ENCODE measurements around the gene TPD52L1.

TPD52L1 gene

DNA sequence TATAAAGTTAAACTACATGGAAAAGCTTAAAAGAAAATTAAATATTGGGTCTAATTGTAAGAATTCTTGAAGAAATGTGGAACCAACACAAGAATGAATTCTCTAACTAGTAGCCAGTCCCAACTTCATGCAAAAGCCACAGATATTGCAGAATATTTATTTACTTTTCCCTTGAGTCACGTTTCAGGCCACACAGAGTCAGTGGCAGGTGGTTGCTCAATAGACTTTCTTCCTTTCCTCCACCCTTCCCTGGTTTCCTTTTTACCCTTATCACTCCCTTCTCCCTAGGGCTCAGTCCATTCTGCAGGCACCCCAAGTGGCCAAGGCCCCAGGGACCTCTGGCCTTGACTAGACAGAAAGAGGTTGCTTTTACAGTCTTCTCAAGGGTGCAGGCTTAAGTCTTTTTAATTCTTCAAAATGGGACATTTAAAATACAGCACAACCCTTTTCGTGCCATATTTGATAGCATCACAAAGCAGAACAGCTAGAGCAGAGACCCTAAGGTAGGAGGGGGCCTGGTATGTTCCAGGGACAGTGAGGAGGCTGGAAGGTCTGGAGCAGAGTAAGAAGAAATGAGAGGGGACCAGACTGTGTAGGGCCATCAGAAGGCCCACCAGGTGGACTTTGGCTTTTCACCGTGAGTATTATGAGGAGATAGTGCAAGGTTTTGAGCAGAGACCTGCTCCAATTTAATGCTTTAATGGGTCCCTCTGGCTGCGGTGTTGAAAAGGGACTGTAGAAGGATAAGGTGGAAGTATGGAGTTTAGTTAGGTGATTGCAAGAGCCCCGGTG, 83.2 kb downstream of the TPD52L1 start:
- DNase-seq (ENCODE audit: low read depth in 2 of 2) = no peak

DNA sequence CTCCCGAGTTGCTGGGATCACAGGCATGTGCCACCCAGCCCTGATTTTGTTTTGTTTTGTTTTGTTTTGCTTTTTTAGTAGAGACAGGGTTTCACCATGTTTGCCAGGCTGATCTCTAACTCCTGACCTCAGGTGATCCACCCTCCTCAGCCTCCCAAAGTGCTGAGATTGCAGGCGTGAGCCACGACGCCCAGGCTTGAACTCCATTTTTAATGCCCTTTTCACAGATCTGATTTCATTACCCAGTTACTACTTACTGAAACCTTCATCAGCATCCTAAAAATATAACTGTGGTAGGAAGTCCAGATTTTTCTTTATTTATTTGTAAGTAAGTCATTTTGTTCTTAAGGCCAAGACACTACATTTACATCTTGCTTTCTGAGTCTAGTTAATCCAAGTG, 84.2 kb downstream of the TPD52L1 start:
- no peak for DNase-seq (ENCODE audit: low read depth in 2 of 2)

DNA sequence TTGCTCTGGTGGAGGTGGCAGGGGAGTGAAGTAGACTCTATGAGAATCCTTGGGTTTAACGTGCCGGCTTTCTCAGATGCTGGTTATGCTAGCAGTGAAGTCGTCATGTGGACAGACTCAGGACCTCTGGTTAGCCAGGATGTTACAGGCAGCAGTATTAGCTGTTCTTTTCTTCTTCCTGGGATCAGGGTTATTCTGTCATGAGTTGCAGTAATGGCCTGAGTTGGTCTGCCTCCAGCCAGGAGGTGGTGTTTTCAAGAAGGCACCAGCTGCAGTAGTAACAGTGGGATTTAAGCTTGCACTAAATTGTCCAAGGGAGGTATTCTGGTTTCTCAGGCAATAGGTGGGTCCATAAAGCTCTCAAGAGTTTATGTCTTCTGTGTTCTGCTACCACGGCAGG, 91.5 kb downstream of the TPD52L1 start:
- DNase-seq (ENCODE audit: low read depth in 2 of 2) = no peak

DNA sequence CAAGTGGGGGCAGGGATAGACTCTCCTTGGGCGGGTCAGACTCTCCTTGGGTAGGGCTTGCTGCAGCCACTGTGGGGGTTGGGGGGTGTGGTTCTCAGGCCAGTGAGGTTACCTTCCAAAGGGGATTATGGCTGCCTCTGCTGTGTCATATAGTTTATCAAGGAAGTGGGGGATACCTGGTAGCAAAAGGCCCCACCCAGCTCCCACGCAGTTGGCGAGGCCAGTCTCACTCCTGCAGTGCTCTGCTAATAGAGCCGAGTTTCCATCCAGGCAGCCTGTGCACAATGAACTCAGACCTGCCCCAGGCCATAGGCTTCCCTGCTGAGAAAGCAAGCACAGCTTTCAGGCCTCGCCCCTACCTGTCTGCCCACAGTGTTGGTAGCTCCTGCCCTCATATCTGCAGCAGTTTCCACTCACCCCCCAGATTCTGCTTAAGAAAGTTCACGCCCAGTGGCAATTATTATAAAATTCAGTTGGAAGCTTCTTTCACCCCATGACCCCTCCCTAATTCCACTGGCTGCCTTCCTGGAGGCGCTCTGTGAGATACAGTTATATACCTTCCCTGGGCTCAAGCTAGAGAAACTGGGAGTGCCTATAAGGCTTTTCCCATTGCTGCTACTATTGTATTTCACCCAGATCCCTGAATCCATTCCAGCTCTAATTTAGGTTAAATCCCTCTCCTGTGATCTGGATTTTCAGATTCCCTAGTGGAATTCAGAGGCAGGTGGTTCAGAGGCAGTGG, 92.1 kb downstream of the TPD52L1 start:
- DNase-seq (ENCODE audit: low read depth in 2 of 2) = no peak

DNA sequence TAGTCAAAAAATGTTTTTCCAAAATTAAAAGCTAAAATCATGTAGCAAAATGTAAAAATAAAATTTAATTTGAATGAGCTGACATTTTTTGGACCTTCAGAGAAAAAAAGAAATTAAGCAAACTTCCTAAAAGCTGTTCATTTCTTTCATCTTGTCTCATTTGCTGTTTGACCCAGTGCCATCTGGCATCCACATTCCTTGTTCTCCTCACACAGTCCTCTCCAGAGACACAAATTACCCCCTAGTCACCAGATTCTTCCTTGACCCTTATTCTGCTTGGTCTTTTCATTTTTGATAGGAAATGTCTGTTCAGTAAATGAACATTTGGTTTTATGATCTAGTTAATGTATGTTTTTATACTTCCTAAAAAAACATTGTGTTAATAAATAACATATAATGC, 93.0 kb downstream of the TPD52L1 start:
- no peak for DNase-seq (ENCODE audit: low read depth in 2 of 2)

DNA sequence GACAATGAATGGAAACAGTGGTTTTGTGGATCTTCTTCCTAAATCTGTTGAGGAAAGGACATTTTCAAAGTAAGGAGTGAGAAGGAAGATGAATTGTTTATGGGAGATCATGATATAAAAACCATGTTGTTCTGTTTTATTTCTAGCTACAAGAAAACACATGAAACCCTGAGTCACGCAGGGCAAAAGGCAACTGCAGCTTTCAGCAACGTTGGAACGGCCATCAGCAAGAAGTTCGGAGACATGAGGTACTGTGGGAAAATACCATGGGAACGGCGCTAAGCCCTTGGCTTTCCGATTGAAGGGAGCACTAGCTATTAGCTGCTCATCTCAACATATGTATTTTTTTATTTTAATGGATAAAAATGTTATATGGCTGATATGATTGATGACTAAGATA, 94.6 kb downstream of the TPD52L1 start:
- no peak for DNase-seq (ENCODE audit: low read depth in 2 of 2)

DNA sequence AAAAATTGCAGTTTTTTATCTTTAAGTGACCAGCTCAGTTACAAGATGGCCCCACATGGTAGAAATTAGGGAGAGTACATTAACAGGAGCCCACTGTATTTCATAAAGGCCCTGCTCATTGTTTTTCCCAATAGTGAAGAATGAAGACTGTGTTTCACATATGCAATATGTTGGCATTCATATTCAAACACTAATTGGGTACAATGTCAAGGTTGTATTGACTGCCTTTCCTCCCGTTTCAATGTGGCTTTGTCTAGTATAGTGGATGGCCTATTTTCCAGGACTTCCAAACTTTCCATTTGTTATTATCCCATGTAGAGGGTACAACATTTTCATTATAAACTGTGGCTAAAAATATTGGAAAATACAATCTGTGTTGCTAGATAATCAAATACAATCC, 96.9 kb downstream of the TPD52L1 start:
- no peak for DNase-seq (ENCODE audit: low read depth in 2 of 2)

DNA sequence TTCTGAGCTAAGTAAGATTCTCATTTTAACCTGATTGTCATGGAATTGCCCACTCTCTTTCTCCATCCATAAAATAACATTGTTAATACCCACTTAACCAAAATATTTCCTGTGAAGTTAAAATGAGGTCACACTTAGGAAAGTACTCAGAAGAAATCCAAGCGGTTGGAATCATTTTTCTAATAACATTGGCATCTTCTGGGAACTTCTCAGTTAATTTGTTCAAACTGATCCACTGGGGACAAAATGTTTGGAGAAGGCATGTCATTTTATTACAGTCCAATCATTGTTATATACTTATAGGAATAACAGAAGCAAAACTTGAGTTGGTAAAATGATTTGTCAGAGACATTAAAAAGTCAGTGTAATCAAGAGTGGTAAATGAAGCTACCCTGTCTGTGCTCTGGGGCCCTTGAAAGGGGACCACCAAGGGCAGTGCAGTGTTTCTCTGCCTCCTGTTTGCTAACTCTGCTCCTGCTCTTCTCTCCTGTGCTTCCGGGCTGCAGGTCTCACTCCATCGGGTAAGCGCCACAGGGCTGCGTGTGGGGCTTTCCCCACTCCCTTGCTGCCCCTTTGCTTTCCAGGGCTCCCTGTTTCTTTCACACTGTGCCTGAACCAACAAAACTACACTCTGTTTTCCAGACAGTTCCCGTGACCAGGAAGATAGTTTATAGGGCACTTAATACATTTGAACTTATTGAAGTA, 98.1 kb downstream of the TPD52L1 start:
- no peak for DNase-seq (ENCODE audit: low read depth in 2 of 2)

DNA sequence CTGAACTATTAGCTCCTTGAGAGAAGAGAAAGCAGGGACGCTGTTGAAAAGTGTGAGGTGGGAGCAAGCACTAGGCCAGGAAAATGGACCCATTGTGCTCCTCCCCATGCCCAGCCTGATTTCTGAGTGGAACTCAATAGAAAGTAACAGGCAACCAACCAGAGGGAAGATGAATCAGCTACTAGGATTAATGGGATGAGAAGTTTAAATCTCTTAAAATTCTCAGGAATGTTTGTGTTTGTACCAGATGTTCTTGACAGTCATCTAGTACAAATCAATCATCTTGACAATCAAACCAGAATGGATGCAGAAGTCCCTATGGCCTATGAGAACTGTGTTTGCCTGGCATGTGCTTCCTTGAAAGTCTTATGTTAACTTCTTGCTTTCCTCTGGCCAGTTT, 99.3 kb downstream of the TPD52L1 start:
- DNase-seq (ENCODE audit: low read depth in 2 of 2) = no peak

DNA sequence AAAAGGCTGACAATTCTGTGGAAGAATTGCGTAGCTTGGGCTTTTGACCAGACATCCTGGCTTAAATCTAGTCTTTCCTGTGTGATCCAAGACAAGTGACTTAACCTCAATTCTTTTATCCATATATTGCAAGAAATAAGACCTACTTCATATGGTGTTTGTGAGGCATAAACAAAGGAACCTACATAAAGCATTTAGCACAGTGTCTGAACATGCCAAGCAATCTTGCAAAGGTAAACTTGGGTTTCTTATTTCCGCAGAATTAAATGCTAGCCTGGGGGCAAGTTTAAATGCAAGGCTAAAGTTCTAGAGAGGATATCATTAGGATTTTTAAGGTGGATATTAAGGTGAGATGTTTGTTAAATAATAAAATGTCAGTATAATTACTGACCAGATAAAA, 100.3 kb downstream of the TPD52L1 start:
- no peak for DNase-seq (ENCODE audit: low read depth in 2 of 2)

DNA sequence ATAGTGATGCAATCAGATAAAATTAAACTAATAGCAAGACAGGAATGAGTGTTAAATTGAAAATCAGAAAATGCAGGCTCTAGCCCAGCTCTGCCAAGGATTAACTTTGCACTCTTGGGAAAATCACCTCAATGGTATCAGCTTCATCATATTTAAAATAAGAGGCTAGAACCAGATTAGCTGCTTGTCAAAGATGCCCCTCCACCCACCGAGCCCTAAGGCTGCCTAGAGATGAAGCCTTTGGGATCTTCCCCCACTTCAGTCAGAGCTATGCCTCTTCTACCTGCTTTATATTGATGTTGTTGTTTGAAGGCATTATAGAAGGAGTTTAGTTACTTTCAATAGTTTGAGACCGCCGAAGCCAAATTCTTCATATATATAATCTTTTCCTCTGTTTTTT, 100.7 kb downstream of the TPD52L1 start:
- no peak for DNase-seq (ENCODE audit: low read depth in 2 of 2)

DNA sequence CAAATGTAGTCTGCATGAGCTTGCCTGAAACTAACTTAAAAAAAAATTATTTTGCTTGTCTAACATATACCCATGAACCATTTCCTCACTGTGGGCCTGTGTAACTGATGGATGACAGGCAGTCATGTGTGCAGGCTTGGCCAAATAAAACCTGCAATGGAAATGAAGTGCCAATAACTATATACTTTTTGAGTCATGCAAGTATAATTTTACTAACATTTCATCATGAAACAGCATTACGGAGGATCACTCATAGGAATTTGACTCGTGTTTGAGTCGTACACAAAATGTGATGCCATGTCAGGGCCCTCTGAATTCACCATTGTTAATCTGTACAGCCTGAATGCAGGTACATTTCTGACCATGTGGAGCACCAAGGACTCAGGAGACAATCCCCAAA, 101.6 kb downstream of the TPD52L1 start:
- DNase-seq (ENCODE audit: low read depth in 2 of 2) = no peak

DNA sequence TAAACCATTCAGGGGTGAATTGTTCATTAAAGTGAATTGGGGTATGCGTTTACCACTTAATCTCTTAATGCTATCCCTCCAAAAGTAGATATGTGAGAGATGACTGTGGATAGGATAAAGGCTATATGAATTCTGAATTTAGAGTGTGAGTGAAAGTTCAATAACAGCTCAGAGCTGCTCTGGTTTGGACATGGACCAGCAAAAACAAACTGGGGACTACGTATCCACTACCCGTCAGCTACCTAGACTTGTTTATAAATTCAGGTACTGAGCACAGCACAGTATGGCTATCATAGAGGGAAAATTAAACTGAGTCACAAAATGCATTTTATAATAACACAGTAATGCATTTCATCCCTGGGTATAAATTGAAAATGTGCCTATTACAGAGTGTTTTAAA, 103.8 kb downstream of the TPD52L1 start:
- DNase-seq (ENCODE audit: low read depth in 2 of 2) = no peak

DNA sequence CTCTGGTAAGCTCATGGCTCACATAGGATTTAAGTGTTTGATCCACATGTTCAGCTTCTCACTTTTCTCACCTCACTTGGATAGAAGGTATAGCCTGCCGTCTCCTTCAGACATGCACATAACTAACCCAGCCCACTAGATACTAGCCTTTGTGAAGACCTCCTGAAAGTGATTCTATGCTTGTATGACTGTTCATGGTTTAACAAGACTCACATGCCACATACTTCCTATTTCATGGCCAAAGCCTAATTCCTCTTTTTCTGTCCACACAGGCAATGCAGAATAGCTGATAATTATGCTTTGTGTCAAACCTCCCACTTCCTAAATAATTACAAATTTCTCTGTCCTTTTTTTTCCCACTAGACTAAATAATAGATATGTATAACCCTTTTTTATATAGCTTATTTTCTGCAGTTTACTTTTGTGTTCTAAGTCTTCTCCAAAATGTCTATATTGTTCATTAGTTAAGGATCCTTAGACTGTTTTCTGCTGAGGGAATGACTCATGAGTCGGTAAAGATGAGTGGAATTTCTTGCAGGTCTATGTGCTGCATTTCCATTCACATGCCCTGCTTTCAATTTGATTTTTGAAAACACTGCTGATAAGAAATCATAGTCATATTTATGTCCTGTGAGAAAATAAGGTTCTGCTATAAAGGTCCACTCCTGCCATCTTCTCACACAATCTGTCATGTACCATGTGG, 105.2 kb downstream of the TPD52L1 start:
- no peak for DNase-seq (ENCODE audit: low read depth in 2 of 2)

DNA sequence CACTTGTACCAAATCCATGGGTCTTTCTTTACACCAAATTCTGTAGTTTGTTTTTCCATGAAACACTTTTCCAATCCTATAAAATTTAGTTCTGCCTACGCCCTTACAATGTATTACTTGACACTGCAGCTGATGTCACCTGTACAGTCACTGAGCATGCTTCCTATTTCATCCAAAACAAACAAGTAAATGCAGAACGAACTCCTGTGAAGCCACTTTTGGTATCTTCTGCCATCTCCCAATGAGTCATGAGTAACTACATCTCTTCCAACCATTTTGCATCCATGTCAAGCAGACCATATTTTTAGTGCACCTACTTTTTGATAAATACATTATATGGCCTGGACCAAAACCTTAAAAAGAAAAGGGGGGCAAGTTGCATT, 105.8 kb downstream of the TPD52L1 start:
- no peak for DNase-seq (ENCODE audit: low read depth in 2 of 2)

DNA sequence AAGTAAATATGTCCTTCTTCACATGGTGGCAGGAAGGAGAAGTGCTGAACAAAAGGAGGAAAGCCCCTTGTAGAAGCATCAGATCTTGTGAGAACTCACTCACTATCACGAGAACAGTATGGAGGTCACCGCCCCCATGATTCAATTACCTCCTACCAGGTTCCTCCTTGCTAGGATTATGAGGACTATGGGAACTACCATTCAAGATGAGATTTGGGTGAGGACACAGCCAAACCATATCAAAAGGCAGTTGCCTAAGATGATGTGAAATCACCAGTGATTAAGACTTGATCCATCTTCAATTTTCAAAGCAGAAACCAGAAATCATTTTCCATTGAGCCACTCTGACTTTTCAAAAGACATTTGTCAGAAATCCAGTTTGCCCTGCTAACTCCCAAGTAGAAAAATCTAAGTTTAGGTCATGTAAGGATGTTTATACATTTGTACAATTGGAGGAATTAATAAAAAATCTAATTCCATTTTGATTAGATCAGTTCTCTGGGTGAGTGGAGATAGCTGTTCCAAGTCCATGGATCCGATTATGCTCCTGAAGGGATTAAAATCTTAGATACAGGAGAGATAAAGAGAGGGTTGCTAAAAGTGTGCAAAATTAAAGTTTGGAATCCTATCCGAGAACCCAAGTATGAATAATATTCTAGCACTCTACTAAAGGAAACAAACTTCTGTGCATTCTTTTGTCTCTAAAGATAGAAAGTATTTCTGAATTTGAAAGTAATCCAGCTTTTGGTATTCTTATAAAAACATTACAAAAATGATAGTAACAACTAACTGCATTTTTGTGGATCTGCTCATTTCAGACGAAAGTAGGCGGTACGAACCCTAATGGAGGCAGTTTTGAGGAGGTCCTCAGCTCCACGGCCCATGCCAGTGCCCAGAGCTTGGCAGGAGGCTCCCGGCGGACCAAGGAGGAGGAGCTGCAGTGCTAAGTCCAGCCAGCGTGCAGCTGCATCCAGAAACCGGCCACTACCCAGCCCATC, 108.7 kb downstream of the TPD52L1 start:
- DNase-seq (ENCODE audit: low read depth in 2 of 2) = no peak

DNA sequence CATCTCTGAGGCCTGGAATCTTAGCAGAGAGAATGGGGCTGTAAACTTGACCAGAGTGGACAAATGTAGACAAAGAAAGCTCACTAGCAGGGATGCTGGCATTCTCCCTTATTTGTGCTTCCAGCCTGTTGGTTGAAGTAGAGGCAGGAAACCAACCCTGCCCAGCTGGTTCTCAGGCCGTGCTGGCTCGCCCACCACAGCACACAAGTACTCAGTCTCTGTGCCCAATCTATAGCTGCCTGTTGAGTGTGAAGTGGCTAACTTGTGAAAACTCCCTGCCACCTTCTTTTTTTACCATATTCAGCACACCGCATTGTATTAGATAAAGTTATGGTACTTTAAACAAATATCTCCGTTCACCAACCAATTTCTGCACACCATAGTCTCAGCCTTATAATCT, 110.9 kb downstream of the TPD52L1 start:
- no peak for DNase-seq (ENCODE audit: low read depth in 2 of 2)

DNA sequence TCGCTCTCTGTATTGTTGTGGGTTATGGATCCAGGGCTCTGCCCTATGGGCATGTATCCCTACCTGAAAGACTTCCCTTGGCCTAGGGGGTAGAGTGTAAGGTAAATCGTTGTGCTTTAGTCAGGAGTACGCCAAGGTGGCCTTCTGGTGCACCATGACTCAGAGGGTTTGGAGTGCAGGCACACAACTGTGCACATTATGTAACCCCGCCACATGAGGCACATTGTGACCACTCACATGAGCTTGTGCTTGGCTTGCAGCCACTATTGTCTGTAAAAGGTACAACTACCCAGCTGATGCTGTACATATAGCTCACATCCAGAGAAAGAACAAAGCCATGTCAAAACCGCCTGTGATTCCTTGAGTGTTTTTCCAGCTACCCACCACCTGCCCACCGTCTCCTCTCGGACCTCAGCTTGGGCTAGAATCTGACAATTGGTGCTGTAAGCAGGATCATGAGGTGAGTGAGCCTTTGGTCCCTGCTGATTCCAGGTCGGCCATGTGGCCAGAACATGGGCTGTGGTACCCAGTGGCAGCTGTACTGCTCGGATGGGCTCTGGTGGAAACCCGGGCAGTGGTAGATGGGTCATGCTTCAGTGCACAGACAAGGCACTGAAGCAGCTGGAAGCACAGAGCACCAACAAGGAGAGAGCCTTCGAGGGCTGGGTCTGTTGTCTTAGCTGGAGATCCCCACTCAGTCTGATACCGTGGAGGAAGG, 114.4 kb downstream of the TPD52L1 start:
- no peak for DNase-seq (ENCODE audit: low read depth in 2 of 2)

DNA sequence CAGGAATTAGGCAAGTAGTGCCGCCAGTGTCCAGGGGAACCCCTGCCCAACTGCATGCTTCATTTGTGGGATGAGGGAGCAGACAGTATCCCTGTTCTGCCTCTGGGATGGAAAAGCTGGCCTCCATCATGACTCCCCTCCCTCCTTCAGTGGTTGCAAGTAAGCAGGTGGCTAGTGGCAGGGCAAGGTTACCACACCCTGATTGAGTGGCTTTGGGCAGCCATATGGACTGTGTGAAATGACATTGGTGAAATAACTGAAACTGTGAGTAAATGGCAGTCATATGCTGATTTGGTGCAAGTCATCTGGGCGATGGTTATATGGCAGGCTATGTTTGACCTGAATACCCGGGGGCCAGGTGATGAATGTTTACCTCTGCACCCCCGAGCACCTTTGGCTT, 115.2 kb downstream of the TPD52L1 start:
- no peak for DNase-seq (ENCODE audit: low read depth in 2 of 2)

DNA sequence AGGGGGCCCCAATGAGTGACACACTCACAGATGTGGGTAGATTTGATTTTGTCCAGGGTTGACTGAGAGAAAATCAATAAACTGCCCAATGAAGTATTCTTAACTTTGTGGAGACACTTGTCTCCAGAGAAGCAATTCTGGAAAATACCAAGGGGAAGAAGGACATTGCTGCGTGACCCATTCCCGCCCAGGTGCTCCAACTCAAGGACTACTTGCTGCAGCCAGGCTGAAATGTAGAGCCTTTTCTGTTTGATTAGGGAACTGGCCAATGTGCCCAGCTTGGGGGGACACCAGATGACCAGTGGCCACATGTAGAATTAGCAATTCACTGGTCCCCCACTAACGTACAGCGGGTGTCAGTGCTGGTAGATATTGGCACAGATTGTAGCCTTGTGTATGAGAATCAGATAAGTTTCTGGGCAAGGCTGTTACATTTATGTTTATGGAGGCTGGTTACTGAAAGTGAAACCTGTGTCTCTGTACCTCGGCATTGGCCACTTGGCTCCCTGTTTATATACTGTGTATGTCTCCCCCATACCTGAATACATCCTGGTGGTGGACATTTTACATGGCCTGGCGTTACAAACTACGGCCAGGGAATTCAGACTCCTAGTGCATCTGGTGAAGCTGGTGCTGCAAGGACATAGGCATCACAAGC, 115.9 kb downstream of the TPD52L1 start:
- DNase-seq (ENCODE audit: low read depth in 2 of 2) = no peak
